ENCODE data around the gene RELN. TPM values are rescaled to one million over a fixed set of nuclear protein-coding genes. Genes with fewer than 3 reads are reported as not detected.

RELN gene
- total and polyA plus RNA-seq, 9 of the 15 experiments (the other 6 are each of a cell fraction or from before 2014, with no cell fraction given), result 12.9 to 43.2 (median 18.1) TPM

DNA sequence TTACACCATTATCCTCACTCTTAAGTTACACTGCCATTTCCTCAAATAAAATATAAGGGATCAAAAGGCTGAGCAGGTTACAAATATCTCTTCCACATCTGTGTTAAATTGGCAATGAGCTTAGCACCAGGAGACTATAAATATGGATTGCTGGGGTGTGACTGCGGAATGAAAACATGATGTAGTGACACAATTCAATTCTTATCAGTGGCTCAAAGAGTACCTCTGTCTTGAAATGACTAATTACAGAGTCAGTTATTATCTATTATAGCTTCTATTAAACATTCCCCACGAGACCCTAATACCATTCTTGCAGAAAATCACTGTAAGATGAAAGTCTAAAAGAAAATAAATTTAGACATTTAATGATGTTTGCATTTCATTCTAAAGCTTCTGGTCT, 67.1 kb downstream of the RELN start (continued):
- TF ChIP-seq FIP1L1 (IDR thresholded peaks at IDR 0.05; ENCODE audit: low read depth, low read length, poor library complexity, severe bottlenecking) (no peak), ZBTB5 (IDR thresholded peaks at IDR 0.05) (no peak), ARID1B (IDR thresholded peaks at IDR 0.05) (0 out of 2 replicates have a peak, but pooled peaks have one; percentile 40), ZNF140 (CRISPR knock-in tag; IDR thresholded peaks at IDR 0.05) (no peak), ETS2 (tag; IDR thresholded peaks at IDR 0.05; ENCODE audit: borderline replicate concordance, poor library complexity, severe bottlenecking) (no peak), DPF2 (IDR thresholded peaks at IDR 0.05) (0 out of 2 replicates have a peak, but pooled peaks have one; percentile 25), MED1 (CRISPR knock-in tag; IDR thresholded peaks at IDR 0.05; ENCODE audit: borderline replicate concordance) (no peak), ARID3A (IDR thresholded peaks at IDR 0.05; ENCODE audit: borderline replicate concordance, low read depth, low read length) (0 out of 2 replicates have a peak, but pooled peaks have one; percentile 4), ZFX (CRISPR knock-in tag; IDR thresholded peaks at IDR 0.05) (no peak), RFX7 (CRISPR knock-in tag; IDR thresholded peaks at IDR 0.05) (no peak), PKNOX1 (IDR thresholded peaks at IDR 0.05) (no peak), ARHGAP35 (IDR thresholded peaks at IDR 0.05; ENCODE audit: partially characterized antibody) (no peak), LEF1 (IDR thresholded peaks at IDR 0.05) (no peak), ZNF696 (CRISPR knock-in tag; conservative IDR thresholded peaks at IDR 0.05) (no peak), E2F3 (CRISPR knock-in tag; IDR thresholded peaks at IDR 0.05) (no peak), ZNF512 (tag; IDR thresholded peaks at IDR 0.05) (no peak), FOXP1 (CRISPR knock-in tag; IDR thresholded peaks at IDR 0.05) (no peak), PRPF4 (IDR thresholded peaks at IDR 0.05; ENCODE audit: insufficient read depth, low read depth, low read length, poor library complexity, severe bottlenecking) (no peak), PREB (CRISPR knock-in tag; IDR thresholded peaks at IDR 0.05) (no peak)
- TF ChIP-seq, protein P1, sequence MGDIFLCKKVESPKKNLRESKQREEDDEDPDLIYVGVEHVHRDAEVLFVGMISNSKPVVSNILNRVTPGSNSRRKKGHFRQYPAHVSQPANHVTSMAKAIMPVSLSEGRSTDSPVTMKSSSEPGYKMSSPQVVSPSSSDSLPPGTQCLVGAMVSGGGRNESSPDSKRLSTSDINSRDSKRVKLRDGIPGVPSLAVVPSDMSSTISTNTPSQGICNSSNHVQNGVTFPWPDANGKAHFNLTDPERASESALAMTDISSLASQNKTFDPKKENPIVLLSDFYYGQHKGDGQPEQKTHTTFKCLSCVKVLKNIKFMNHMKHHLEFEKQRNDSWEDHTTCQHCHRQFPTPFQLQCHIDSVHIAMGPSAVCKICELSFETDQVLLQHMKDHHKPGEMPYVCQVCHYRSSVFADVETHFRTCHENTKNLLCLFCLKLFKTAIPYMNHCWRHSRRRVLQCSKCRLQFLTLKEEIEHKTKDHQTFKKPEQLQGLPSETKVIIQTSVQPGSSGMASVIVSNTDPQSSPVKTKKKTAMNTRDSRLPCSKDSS (IDR thresholded peaks at IDR 0.05; ENCODE audit: low read depth, partially characterized antibody), result no peak
